HG03103 (cell line): ENCODE results near the gene COL6A3.
A peak's percentile ranks its signal among the peaks of the same experiment; 100 is the strongest.

Source experiments
- ATAC-seq: cut with Tn5 transposase; IDR thresholded peaks from one replicate; pipeline ENCODE4 v1.9.1; 2021; ENCODE audit warnings: low read depth; ENCODE audit not compliant: unreplicated experiment

COL6A3 gene

DNA sequence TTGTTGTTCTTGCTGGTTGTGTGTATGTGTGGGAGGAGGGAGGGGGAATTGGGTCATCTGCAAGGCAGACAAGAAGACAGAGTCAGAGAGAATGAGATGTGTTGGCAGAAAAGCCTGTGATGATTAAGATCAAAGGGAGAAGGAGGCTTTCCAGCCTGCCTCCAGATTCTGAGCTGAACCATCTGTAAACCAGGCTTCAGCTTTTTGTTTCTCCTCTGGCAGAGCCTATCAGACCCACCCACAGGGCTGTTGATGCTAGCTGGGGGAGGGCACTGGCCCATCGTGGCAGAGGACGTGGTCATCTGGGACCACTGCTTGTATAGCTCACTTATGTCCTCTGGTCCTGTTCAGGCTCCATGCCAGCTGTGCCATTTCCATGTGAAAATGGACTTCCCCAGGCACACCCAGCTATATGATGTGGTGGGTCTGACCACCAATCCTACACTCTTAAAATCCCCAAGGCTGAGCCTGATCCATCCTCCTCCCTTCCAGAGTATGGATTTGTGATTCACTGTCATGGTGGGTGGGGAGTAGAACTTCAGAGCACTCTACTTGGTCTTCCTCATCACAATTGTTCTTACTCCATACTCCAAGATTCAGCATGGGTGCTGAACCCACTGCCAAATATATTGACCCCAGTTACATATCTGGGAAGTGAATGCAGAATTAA, 27.8 kb upstream of the COL6A3 start:
- no peak for ATAC-seq

DNA sequence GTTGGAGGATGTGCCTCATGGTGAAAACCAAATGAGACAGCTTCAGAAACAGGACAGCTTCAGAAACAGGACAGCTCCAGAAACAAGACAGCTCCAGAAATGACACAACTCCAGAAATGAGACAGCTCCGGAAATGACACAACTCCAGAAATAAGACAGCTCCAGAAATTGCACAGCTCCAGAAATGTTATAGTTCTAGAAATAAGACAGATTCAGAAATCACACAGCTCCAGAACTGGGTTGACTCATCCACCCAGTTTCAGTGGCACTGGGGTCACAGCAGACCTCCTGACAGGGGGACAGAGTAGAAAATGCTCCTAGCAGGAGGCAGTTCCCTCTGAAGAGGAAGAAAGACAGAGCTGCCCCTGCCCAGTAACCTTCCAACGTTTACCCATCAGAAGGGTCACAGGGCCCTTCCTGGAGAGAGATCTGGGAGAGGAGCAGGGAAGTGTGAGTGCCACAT, 26.9 kb upstream of the COL6A3 start:
- peak; percentile 55 for ATAC-seq

DNA sequence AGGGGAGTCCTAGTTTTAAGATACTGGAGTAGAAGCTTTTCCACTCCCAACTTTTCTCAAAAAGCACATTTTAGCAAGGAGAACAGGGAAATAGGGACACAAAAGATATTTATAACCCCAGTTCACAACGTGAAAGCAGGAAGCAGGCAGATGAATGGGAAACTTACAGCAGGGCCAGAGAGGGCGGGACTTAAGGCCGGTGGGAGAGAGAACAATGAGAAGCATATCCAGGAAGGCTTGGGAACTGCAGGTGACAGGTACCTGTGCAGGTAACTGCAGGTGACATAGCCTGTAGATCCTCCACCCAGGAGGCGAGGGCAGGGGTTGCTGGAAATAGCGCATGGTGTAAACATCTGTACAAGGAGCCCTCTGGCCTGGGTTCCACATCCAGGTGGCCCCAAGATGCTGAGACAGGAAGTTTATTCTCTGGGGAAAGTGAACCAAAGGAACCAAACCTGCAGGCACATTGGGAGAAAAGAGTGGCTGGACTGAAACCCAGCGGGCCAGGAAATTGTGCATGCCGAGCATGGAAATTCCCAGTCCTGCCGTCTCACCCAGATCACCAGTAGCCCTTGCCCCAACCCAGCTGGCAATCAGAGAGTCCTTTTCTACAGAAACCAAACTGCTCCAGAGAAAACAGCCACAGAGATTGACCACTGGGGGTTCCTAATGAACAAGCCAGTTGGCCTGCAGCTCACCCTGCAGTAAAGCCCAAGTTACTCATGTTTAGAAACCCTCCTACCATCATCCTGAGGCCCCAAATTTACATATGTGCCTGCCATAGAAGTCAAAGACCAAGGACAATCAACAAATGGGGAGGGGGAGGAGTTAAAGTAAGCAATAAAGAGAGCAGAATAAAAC, 24.3 kb upstream of the COL6A3 start:
- ATAC-seq, result no peak

DNA sequence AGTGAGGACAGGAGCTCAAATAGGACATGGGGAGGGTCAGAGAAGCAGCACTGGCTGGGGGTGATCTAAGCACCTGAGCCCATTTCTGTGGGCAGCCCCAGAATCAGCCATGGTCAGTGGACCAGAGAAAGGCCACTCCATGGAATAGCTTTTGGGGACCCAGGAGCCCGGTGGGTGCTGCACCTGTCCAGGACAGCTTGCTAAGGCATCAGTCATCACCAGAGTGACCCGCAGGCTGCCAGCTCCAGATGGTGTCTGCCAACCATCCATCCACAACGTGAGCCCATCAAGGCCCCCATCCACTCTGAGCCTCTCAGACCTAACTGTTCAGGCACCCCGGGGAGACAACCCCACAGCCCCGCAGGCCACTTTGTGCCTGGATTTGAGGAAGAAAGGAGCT, 23.6 kb upstream of the COL6A3 start:
- no peak for ATAC-seq

DNA sequence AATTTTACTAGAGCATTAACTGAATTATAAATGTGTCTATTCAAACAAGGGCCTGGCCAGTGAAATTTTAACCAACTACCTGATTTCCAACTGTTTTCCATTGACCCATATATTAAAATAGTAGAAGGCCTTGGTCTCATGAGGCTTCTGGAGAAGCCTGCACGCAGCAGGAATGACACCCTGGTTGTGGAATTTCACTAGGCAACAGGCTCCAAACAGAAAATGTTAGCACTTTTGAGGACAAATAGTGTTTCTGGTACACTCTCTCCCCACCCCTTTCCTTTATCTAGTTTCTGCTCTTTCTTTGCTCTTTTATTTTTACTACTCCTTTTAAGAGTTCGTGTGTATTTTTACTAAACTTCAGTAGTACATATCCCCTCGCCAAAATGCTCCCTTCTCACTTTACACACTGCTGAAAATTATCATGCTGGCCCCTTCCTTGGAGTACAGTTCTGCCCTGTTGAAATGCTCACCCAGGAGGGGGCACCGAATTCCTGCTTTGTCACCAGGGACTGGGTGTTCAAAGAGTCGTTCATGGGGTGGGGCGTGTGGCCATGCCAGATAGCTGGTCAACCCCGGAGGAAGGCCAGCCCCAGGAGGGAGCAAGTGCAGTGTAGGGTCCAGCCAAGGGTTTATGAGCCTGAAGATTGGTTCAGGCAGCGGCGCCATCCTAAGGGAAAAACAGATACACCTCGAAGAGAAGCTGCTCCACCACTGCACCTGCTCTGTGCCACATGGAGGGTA, 22.1 kb upstream of the COL6A3 start:
- ATAC-seq, result no peak

DNA sequence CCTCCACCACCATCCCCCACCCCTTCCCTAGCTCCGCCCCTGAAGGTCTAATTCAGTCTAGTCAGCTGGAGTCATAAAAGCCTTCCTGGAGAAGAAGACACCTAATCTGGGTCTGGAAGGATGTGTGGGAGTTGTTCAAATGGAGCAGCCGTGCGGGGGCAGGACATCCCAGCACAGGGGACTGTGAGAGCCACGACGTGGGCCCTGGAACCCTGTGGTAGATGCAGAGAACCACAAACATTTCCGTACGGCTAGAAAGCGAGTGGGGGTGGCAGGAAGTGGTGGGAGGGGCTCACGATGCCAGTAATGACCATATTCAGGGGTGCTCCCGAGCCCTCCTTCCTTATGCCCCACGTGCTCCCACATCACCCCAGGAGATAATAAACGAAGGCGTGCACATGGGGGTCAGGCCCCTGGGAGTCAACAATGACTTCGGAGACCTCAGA, 20.9 kb upstream of the COL6A3 start:
- peak; percentile 82 for ATAC-seq

DNA sequence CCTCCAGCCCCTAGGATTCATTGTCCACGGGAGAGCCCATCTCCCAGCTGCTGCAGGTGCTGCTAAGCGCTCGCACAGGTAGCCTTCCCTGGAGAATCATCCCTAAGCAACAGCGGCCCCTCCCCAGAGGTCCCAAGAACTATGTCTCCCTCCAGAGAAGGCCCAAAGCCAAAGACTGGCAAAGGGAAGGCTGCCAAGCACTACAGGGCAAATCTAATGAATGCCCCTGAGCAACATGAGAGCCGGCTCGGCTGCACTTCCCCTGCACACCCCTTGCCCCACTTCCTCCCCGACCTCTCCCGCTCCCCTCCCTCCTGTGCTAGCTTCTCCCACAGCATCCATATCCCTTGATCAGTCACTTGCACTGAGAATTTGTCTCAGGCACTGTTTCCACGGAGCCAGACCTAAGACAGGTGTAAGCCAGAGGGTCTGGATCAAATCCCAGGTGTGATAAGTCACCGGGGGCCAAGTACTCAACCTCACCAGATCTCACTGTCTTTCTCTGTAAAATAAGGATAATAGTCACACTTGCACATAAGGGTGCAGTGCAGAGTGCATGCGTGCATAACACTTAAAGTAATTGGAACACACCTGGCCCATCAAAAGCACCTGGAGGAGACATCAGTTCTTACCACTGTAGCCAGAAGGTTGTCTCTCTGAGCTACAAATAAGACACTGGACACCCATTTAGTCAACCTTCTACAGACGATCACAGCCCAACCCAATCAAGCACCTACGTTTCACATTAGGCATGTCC, 20.1 kb upstream of the COL6A3 start:
- no peak for ATAC-seq

DNA sequence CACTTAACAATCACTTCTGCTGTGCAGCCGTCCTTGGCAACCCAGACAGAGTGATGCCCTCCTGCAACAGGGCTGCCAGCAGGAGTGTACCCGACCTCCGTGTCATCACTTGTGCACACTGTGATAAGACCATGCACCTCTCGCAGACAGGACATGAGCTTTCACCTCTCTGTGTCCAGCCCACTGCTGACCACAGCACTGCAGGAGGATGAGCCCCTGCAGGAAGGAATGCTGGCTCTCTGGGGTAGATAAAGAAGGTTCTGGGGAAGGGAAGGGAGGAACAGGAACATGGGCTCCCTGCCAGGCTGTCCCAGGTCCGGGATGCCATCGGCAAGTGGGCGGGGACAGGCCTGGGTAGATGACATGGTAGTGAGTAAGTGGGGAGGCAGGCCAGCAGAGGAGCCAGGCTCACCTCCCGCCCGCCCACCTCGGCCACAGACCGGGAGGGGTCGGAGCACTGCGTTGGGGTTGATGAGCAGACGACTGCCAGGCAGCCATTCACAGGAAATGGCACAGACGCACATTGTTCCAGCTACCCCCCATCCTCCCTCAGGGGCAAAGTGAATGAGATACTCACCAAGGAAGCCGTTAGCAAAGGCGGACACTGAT, 18.6 kb upstream of the COL6A3 start:
- no peak for ATAC-seq

DNA sequence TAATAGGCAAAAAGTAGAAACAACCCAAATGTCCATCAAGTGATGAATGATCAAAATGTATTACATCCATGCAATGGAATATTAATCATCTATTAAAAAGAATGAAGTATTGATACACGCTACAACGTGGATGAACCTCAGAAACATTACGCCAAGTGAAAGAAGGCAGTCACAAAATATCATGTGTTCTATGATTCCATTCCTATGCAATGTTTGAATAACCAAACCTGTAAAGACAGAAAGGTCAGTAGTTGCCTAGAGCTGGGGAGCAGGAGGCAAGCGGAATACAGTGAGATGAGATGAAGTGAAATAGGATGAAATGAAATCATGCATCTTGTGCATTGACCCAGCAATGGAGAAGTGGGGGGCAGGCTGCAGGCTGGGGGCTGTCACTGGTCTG, 17.9 kb upstream of the COL6A3 start:
- ATAC-seq, result no peak

DNA sequence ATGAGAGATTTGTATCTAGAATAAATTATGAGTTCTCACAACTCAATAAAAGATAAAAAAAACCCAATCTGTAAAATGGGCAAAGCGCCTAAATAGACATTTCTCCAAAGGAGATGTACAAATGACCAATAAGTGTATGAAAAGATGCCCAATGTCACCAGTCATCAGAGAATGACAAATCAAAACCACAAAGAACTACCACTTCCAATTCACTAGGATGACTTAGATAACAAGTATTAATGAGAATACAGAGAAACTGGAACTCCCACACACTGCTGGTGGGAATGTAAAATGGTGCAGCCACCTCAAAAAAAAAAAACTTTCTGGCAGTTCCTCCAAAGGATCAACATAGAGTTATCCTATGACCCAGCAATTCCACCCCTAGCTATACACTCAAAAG, 17.4 kb upstream of the COL6A3 start:
- ATAC-seq, result no peak

DNA sequence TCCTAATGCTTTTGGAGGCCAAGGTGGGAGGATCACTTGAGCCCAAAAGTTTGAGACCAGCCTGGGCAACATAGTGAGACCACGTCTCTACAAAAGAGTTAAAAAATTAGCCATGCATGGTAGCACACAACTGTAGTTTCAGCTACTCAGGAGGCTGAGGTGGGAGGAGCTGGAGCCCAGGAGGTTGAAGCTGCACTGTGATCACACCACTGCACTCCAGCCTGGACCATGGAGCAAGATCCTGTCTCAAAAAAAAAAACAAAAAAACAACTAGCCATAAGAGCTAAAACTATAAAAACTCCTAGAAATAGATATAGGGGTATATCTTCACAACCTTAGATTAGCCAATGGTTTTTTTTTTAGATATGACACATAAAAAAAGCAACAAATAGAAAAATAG, 16.9 kb upstream of the COL6A3 start:
- ATAC-seq, result no peak

DNA sequence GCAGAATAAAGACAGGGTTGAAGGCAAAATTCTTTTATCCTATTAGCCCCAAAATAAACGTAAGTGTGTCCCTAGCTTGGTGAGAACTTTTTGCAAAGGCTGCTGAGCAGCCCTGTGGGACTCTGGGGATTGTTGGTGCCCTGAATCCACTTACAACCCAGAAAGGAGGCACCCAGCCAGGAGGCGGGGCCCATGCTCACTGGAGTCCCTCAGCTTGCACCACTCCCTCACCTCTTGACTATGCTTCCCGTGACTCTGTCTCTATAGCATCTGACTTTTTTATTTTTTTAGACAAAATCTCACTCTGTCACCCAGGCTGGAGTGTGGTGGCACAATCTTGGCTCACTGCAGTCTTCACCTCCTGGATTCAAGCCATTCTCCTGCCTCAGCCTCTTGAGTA, 15.8 kb upstream of the COL6A3 start:
- no peak for ATAC-seq

DNA sequence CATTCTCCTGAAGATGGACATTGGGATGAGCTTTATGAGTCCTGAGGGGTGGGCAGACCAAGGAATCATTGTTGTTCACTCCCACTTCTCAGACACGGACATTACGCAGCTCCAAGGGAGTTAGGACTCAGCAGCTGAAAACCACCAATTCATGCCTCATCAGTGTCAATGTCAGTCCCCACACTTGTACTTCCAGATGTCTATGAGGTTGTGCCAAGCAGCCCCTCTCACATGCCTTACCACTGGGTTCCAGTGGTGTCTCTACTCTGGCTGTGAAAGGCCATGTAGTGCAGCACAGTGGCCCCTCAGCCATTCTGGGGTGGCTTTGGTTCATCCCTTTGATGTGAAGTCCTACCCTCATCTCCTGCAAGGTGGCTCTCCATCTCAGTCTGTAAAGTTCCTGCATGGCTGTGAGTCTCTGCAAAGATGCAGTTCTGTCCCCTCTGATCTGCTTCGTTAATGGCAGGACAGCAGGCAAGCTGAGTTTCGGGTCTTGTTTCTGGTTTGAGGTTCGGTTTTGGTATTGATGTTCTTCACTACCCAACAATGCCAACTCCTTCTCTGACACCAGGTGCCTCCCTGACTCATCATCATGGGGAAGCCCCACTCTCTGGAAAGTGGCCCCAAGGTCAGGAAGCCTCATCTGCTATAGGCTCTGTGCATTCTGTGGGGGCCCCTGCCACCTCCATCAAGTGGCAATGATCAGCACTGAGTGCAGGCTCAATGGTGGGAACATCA, 14.0 kb upstream of the COL6A3 start:
- ATAC-seq, result no peak

DNA sequence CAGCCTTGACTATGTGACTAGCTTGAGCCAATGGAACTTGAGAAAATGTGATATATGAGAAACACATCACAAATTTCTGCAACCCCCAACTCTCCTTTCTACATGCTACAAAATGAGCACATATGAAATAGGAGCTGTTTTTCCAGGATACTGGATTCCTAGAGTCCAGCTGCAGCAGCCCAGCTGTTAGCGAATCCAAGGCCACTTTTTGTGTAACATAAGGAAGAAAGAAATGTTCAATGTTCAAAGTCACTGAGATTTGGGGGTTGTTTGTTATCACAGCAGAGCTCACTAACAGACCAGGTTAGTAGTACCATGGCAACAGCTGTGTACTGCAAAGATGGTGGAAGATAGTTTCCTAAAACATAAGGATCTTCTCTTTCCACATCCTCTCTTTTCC, 12.6 kb upstream of the COL6A3 start:
- no peak for ATAC-seq

DNA sequence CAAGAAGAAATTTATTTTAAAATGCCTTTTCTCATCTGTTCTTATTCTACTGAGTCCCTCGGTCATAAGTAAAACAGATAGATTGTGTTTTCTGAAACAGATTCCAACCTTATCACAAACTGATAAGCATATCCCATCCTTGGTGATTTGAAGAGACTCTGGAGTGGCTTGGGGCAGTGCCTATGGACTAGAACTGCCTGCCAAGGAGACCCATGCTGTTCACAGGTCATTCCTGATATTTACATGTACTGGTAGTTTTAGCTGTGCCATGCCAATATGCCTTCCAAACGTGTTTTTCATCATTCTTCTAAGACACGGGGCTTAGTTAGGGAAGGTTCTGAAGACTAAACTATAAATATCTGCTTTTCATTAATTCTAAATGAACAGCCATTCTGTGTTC, 11.4 kb upstream of the COL6A3 start:
- no peak for ATAC-seq

DNA sequence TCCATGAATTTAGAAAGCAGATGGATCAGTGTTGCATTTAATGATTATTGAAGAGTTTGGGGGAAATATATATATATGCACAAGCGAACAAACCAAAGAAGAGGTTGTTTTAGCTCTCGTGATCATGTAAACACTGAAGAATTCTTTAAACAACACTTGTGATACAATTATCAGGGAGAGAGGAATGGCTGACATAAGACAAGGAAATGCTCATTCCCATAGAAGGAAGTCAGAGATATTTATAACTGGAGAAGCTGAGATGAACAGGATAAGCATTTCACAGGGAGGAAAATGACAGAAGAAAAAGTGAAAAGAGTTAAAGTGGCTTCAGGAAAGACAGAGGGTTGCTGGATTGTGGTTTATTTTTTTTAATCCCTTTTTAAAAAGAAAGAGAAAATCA, 10.6 kb upstream of the COL6A3 start:
- ATAC-seq, result no peak

DNA sequence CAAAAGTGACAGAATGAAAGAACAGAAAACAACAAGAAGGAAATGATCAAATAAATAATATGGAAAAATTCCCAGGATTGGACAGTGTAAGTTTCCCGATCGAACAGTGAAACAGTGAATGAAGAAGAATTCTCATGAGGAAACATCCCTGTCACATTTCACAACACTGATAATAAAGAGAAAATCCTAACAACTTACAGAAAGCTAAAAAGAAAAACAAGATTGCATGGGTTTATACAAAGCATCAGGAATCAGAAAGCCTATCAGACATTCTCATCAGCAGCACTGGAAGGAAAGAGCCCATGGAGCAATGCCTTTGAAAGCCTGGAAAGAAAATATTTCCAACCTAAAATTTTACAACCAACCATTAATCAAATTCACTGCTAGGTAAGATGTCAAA, 9.9 kb upstream of the COL6A3 start:
- ATAC-seq, result no peak

DNA sequence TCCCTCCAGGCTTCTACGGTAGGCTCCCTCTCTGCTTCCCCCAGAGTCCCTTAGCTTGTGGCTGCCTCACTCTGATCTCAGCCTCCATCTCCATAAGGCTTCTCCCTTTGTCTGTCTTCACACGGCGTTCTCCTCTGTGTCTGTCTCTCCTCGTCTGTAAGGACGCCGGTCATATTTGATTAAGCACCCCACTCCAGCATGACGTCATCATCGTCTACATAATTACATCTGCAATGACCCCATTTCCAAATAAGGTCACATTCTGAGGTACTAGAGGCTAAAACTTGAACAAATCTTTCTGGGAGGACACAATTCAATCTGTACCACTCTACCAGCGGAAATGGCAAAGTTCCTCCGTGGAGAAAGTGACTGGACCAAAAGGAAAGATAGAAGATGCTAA, 8.3 kb upstream of the COL6A3 start:
- ATAC-seq, result no peak

DNA sequence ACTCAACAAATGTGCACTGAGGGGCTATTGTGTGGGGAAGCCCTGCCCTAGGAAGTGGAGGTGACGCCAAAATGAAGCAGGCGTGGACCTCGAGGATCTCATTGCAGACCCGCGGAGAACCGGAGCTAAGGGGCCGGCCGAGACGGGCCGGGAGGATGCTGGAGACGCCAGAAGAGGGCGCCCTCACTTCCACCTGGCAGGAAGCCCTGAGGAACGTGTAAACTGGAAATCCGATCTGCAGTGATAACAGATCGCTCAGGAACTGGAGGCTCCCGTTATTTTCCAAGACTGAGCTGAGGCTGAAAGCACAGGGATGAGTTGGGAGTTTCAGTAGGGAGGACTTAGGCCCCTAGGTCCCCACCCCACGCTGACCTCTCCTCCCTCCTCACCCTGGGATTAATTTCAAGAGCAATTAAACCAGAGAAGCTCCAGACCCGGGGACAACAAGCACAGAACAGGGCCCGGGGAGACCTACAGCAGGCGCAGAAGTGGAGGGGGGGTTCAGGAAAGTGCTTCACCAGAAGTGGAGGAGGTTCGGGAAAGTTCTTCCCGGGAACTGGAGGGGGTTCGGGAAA, 7.7 kb upstream of the COL6A3 start:
- peak; percentile 54 for ATAC-seq
